Hepatocyte (in vitro differentiated cells): ENCODE results near the gene CASS4. TPM values are rescaled to one million over a fixed set of nuclear protein-coding genes. Genes with fewer than 3 reads are reported as not detected.

Source experiments
- DNase-seq: peaks from one replicate; pipeline ENCODE4 v3.0.0-alpha.2; 2016; ENCODE audit warnings: low spot score
- H2AFZ ChIP-seq: fragments of 200-600 bp; sonication (generic); 2 replicates; pipeline ENCODE4 v1.6.0; 2016; ENCODE audit warnings: antibody characterized with exemption, mild to moderate bottlenecking
- H3K27ac ChIP-seq: fragments of 200-600 bp; sonication (generic); 2 replicates; pipeline ENCODE4 v1.5.1; 2016; ENCODE audit warnings: mild to moderate bottlenecking
- H3K27me3 ChIP-seq: fragments of 200-600 bp; sonication (generic); 2 replicates; pipeline ENCODE4 v1.6.1; 2016
- H3K36me3 ChIP-seq: fragments of 200-600 bp; sonication (generic); replicated peaks from 2 replicates; pipeline ENCODE4 v1.5.1; 2016; ENCODE audit warnings: low read depth; ENCODE audit not compliant: insufficient read depth
- H3K4me1 ChIP-seq: fragments of 200-600 bp; sonication (generic); 2 replicates; pipeline ENCODE4 v1.5.1; 2016; ENCODE audit warnings: mild to moderate bottlenecking, moderate library complexity; ENCODE audit not compliant: insufficient read depth
- H3K4me2 ChIP-seq: fragments of 200-600 bp; sonication (generic); 2 replicates; pipeline ENCODE4 v1.6.0; 2016
- H3K4me3 ChIP-seq: fragments of 200-600 bp; sonication (generic); 2 replicates; pipeline ENCODE4 v1.5.1; 2016; ENCODE audit warnings: mild to moderate bottlenecking
- H3K79me2 ChIP-seq: fragments of 200-600 bp; sonication (generic); 2 replicates; pipeline ENCODE4 v1.6.0; 2017; ENCODE audit warnings: mild to moderate bottlenecking
- H3K9me2 ChIP-seq: fragments of 200-600 bp; sonication (generic); replicated peaks from 2 replicates; pipeline ENCODE4 v1.6.0; 2017; ENCODE audit warnings: mild to moderate bottlenecking; ENCODE audit not compliant: insufficient read depth
- H3K9me3 ChIP-seq: fragments of 200-600 bp; sonication (generic); 2 replicates; pipeline ENCODE4 v1.5.1; 2016; ENCODE audit warnings: low read depth, mild to moderate bottlenecking
- H4K20me1 ChIP-seq: fragments of 200-600 bp; sonication (generic); 2 replicates; pipeline ENCODE4 v1.6.0; 2016; ENCODE audit warnings: mild to moderate bottlenecking; ENCODE audit not compliant: insufficient read depth, poor library complexity, severe bottlenecking
- EZH2 ChIP-seq: fragments of 200-600 bp; sonication (generic); IDR thresholded peaks from 2 replicates; pipeline ENCODE4 v1.6.1; 2016; ENCODE audit warnings: antibody characterized with exemption, mild to moderate bottlenecking, borderline replicate concordance
- EZH2phosphoT487 ChIP-seq: fragments of 200-600 bp; sonication (generic); IDR thresholded peaks from one replicate; pipeline ENCODE4 v1.6.1; 2018; ENCODE audit warnings: antibody characterized with exemption, mild to moderate bottlenecking, low read depth, moderate library complexity; ENCODE audit not compliant: unreplicated experiment, severe bottlenecking
- WGBS: methylation state at CpG from one replicate; pipeline ENCODE4 v1.1.6; 2016; ENCODE audit warnings: low lambda C conversion rate; ENCODE audit errors: missing lambda C conversion rate; 5-methylcytosine and 5-hydroxymethylcytosine counted together
- polyA plus RNA-seq: library from polyadenylated mRNA; unstranded; fragments of >200 nt; fragmentation: Nextera tagmentation; extraction: Ambion mirVana; gene quantifications from 2 replicates; pipeline ENCODE4 v1.2.1, GENCODE V29; 2016
- small RNA-seq: library from RNA; depleted of rRNA; stranded (forward); fragments of <200 nt; gene quantifications from one replicate; pipeline ENCODE3, GENCODE V24; 2014
- total RNA-seq: library from RNA; depleted of rRNA; stranded (reverse); fragments of >200 nt; gene quantifications from 2 replicates; pipeline ENCODE4 v1.2.3, GENCODE V29; 2014
- TF ChIP-seq, protein P1 (sequence below): fragments of 200-600 bp; sonication (generic); IDR thresholded peaks from 2 replicates; pipeline ENCODE4 v1.5.1; 2016; ENCODE audit warnings: antibody characterized with exemption, mild to moderate bottlenecking; ENCODE audit not compliant: poor library complexity

The CASS4 gene
- total and polyA plus RNA-seq, 2 experiments from 2014 or later = 0.13 TPM; not detected in 1

DNA sequence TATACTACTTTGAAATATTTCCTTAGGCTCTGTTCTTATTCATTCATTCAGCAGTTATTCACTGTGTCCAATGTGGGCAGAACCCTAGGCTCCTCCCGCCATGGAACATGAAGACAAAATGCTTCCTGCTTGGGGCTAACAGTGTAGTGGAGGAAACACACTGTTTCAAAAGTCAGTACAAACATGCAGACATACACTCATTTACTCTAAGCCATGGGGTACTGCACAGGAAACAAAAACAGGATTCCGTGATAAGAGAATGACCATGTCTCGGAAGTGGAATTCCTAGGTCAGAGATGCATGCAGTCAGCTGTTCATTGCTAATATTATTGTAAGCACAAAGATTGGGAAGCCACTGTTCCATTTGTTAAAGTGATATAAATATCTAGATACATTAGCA lies 94.0 kb downstream of the CASS4 start:
- WGBS = 63% methylated on average over 3 of the region's 3 CpGs
- H3K4me2 ChIP-seq = no peak overlapping the region
- no peaks in the 10 kb centered on the region for H3K4me1 ChIP-seq
- H3K4me3 ChIP-seq = no peak overlapping the region
- H2AFZ ChIP-seq = no peak overlapping the region
- H3K27ac ChIP-seq = no peak overlapping the region
- no peaks in the 10 kb centered on the region for H3K27me3 ChIP-seq
- H3K79me2 ChIP-seq = peaks cover 7% of the 10 kb centered on the region
- no peaks in the 10 kb centered on the region for H3K36me3 ChIP-seq
- TF ChIP-seq, protein P1, sequence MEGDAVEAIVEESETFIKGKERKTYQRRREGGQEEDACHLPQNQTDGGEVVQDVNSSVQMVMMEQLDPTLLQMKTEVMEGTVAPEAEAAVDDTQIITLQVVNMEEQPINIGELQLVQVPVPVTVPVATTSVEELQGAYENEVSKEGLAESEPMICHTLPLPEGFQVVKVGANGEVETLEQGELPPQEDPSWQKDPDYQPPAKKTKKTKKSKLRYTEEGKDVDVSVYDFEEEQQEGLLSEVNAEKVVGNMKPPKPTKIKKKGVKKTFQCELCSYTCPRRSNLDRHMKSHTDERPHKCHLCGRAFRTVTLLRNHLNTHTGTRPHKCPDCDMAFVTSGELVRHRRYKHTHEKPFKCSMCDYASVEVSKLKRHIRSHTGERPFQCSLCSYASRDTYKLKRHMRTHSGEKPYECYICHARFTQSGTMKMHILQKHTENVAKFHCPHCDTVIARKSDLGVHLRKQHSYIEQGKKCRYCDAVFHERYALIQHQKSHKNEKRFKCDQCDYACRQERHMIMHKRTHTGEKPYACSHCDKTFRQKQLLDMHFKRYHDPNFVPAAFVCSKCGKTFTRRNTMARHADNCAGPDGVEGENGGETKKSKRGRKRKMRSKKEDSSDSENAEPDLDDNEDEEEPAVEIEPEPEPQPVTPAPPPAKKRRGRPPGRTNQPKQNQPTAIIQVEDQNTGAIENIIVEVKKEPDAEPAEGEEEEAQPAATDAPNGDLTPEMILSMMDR = no peak
- TF ChIP-seq EZH2phosphoT487 = no peak
- TF ChIP-seq EZH2 = no peak
- no peaks in the 10 kb centered on the region for H3K9me3 ChIP-seq
- DNase-seq = no peak
- H4K20me1 ChIP-seq = no peaks in the 10 kb centered on the region
- no peaks in the 10 kb centered on the region for H3K9me2 ChIP-seq

Small RNA genes within 50 kb of the gene (small RNA-seq; reads per million reads assigned to genes)
- not detected for gene RPL39P

Other genes with a start within 250 kb of the CASS4 start
- gene MC3R, start 163.5 kb upstream of the CASS4 start, total RNA-seq = 0.44 TPM in 1 of 2 replicates, not detected in the other
- gene MC3R, start 163.5 kb upstream of the CASS4 start, polyA plus RNA-seq = 0.75 and 1.9 TPM in 2 replicates
- gene FAM210B, start 53.3 kb upstream of the CASS4 start, total RNA-seq = 57.0 and 58.9 TPM in 2 replicates
- gene FAM210B, start 53.3 kb upstream of the CASS4 start, polyA plus RNA-seq = 55.3 and 62.7 TPM in 2 replicates
- gene AURKA, start 20.0 kb upstream of the CASS4 start, total RNA-seq = 15.7 and 16.9 TPM in 2 replicates
- 13.4 and 16.4 TPM in 2 replicates for gene AURKA, start 20.0 kb upstream of the CASS4 start, polyA plus RNA-seq
- gene CSTF1, start 19.6 kb upstream of the CASS4 start, total RNA-seq = 34.8 and 38.6 TPM in 2 replicates
- 15.4 and 21.5 TPM in 2 replicates for gene CSTF1, start 19.6 kb upstream of the CASS4 start, polyA plus RNA-seq
- 50.5 and 59.2 TPM in 2 replicates for gene RTF2, start 56.4 kb downstream of the CASS4 start, total RNA-seq
- gene RTF2, start 56.4 kb downstream of the CASS4 start, polyA plus RNA-seq = 95.3 and 99.8 TPM in 2 replicates
- 0.40 TPM in 1 of 2 replicates, not detected in the other for gene FAM209A, start 112.5 kb downstream of the CASS4 start, total RNA-seq
- 0.89 TPM in 1 of 2 replicates, not detected in the other for gene FAM209A, start 112.5 kb downstream of the CASS4 start, polyA plus RNA-seq
- not detected in 2 replicates for gene FAM209B, start 121.0 kb downstream of the CASS4 start, total RNA-seq
- gene FAM209B, start 121.0 kb downstream of the CASS4 start, polyA plus RNA-seq = 0.26 TPM in 1 of 2 replicates, not detected in the other
- 0.88 and 1.7 TPM in 2 replicates for gene TFAP2C, start 217.0 kb downstream of the CASS4 start, total RNA-seq
- 3.2 and 3.7 TPM in 2 replicates for gene TFAP2C, start 217.0 kb downstream of the CASS4 start, polyA plus RNA-seq